Small intestine (tissue), 16 donors: Measurements from ENCODE around the gene MRPS14. TPM values are rescaled to one million over a fixed set of nuclear protein-coding genes. Genes with fewer than 3 reads are reported as not detected.

Experiments
- DNase-seq, 2 donors: peaks; one replicate each; pipeline versions ENCODE4 v3.0.0 to v3.0.0-alpha.2; 2013
- FAIRE-seq: peaks from 2 replicates; lab custom pipeline; 2012; peaks lifted over from hg19 to GRCh38; lab: Jason Lieb, UNC
- H3K27ac ChIP-seq, 3 donors: one replicate each; pipeline ENCODE4 v1.5.1; 2013; ENCODE audit warnings: low read length in 2 of 3, mild to moderate bottlenecking in 2 of 3, control low read depth in 1 of 3, inconsistent platforms in 1 of 3, low read depth in 1 of 3, moderate library complexity in 1 of 3
- H3K27me3 ChIP-seq, 3 donors: one replicate each; pipeline ENCODE4 v1.6.1; 2013; ENCODE audit warnings: low read length in 3 of 3, inconsistent platforms in 1 of 3; ENCODE audit not compliant: control insufficient read depth in 3 of 3, insufficient read depth in 3 of 3
- H3K36me3 ChIP-seq, 3 donors: one replicate each; pipeline ENCODE4 v1.6.1; 2013; ENCODE audit warnings: low read length in 3 of 3, inconsistent platforms in 1 of 3, low read depth in 1 of 3, mild to moderate bottlenecking in 1 of 3, moderate library complexity in 1 of 3; ENCODE audit not compliant: control insufficient read depth in 3 of 3, insufficient read depth in 2 of 3
- H3K4me1 ChIP-seq, 3 donors: one replicate each; pipeline ENCODE4 v1.6.1; 2013; ENCODE audit warnings: low read length in 2 of 3, inconsistent platforms in 1 of 3, low read depth in 1 of 3, mild to moderate bottlenecking in 1 of 3, moderate library complexity in 1 of 3; ENCODE audit not compliant: control insufficient read depth in 3 of 3, insufficient read depth in 2 of 3
- H3K4me3 ChIP-seq, 3 donors: one replicate each; pipeline ENCODE4 v1.5.1; 2013; ENCODE audit warnings: low read length in 3 of 3, control low read depth in 1 of 3, inconsistent platforms in 1 of 3, low read depth in 1 of 3, mild to moderate bottlenecking in 1 of 3, moderate library complexity in 1 of 3
- H3K9me3 ChIP-seq, 2 donors: one replicate each; pipeline ENCODE4 v1.6.1; 2013; ENCODE audit warnings: low read depth in 1 of 2, low read length in 1 of 2; ENCODE audit not compliant: control insufficient read depth in 2 of 2, insufficient read depth in 1 of 2
- WGBS, 3 donors: extraction: QIAGEN DNeasy Blood & Tissue Kit; methylation state at CpG; one replicate each; pipeline ENCODE4 v1.1.7; 2013; 5-methylcytosine and 5-hydroxymethylcytosine counted together
- long read RNA-seq, 10 donors: transcript quantifications; one replicate each; lab custom pipeline, GENCODE V29; 2026
- polyA plus RNA-seq, 4 donors: library from polyadenylated mRNA; stranded (reverse) in 3 of 4; unstranded in 1 of 4; fragments of 200-250 nt in 3 of 4; fragments of 120-200 nt in 1 of 4; gene quantifications; one replicate each; pipeline versions ENCODE4 v1.2.1 to v1.2.3, GENCODE V29; 2013
- donor health status: healthy with polysubstance abuse.
- donor health status: control.
- donor health status: control.
- donor health status: Bipolar disorder and iron deficiency.
- donor health status: healthy.

The MRPS14 gene
- 10 to 100 TPM; 18.1 to 34.7 (median 25.6) TPM for polyA plus RNA-seq
- long read RNA-seq, donor 1, result 0 reads
- long read RNA-seq, donor 2, transcript MRPS14-202 (3 exons, 2,115 nt), result major isoform, 12 of 13 reads
- long read RNA-seq, donor 2, partial matches to known transcripts, result 0 of 13 reads
- long read RNA-seq, donor 2, other reads (novel, unspliced or antisense), result 0 of 13 reads
- long read RNA-seq, donor 3, transcript MRPS14-202 (3 exons, 2,115 nt), result major isoform, 38 of 50 reads
- long read RNA-seq, donor 3, partial matches to known transcripts, result 10 of 50 reads
- long read RNA-seq, donor 3, other reads (novel, unspliced or antisense), result 0 of 50 reads
- long read RNA-seq, donor 4, partial matches to known transcripts, result 0 of 1 reads
- long read RNA-seq, donor 4, other reads (novel, unspliced or antisense), result 0 of 1 reads
- long read RNA-seq, donor 5, transcript MRPS14-202 (3 exons, 2,115 nt), result major isoform, 14 of 14 reads
- long read RNA-seq, donor 5, partial matches to known transcripts, result 0 of 14 reads
- long read RNA-seq, donor 5, other reads (novel, unspliced or antisense), result 0 of 14 reads
- long read RNA-seq, donor 6, transcript MRPS14-202 (3 exons, 2,115 nt), result major isoform, 36 of 44 reads
- long read RNA-seq, donor 6, partial matches to known transcripts, result 5 of 44 reads
- long read RNA-seq, donor 6, other reads (novel, unspliced or antisense), result 0 of 44 reads
- long read RNA-seq, donor 7, result 0 reads
- long read RNA-seq, donor 8, partial matches to known transcripts, result 0 of 1 reads
- long read RNA-seq, donor 8, other reads (novel, unspliced or antisense), result 0 of 1 reads
- long read RNA-seq, donor 9, transcript MRPS14-202 (3 exons, 2,115 nt), result major isoform, 9 of 9 reads
- long read RNA-seq, donor 9, partial matches to known transcripts, result 0 of 9 reads
- long read RNA-seq, donor 9, other reads (novel, unspliced or antisense), result 0 of 9 reads
- long read RNA-seq, donor 10, transcript MRPS14-202 (3 exons, 2,115 nt), result major isoform, 44 of 49 reads
- long read RNA-seq, donor 10, transcript MRPS14-201 (3 exons, 910 nt), result minor isoform, 5 of 49 reads
- long read RNA-seq, donor 10, partial matches to known transcripts, result 0 of 49 reads
- long read RNA-seq, donor 10, other reads (novel, unspliced or antisense), result 0 of 49 reads

GRCh38 chr1:175023043-175023921, at the start of gene MRPS14:
MRPS14 (minus strand) TSS chr1:175023425; CDS start chr1:175023408, 17 bp downstream.
- no peaks in the 10 kb centered on the region for H3K9me3 ChIP-seq

GRCh38 chr1:175072099-175072951, 49.1 kb upstream of the MRPS14 start:
- 27 to 35% (median 34%) methylated on average over 9 to 10 of the region's 10 CpGs for WGBS, 3 donors
- Histone ChIP-seq H3K4me1 (no peaks in the 10 kb centered on the region), H3K9me3 (no peaks in the 10 kb centered on the region), H3K27me3 (no peaks in the 10 kb centered on the region), H3K27ac (peak overlapping the region in 1 of 3 donors; percentile 38), H3K4me3 (no peak overlapping the region), H3K36me3 (no peaks in the 10 kb centered on the region)
- DNase-seq (peak in 1 of 2 donors; percentile 24), FAIRE-seq (no peak)

More at GRCh38 chr1:175023043-175023921, at the start of gene MRPS14:
- no peaks in the 10 kb centered on the region for H3K36me3 ChIP-seq
- WGBS, 3 donors, result 2 to 4% (median 3%) methylated on average over 42 of the region's 42 CpGs
- peak within 1 kb of the TSS; percentile 71 to 95 (median 83) for H3K27ac ChIP-seq
- H3K27me3 ChIP-seq, result no peaks in the 10 kb centered on the region
- peak; percentile 97 to 99 for DNase-seq
- peak within 1 kb of the TSS; percentile 73 to 96 (median 92) for H3K4me3 ChIP-seq
- no peaks in the 10 kb centered on the region for H3K4me1 ChIP-seq
- no peak for FAIRE-seq

- H3K4me3 ChIP-seq, result no peak overlapping the region
- DNase-seq (no peak), FAIRE-seq (no peak)
- H3K27me3 ChIP-seq, result no peaks in the 10 kb centered on the region
- no peaks in the 10 kb centered on the region for H3K9me3 ChIP-seq
- no peaks in the 10 kb centered on the region for H3K4me1 ChIP-seq
- H3K36me3 ChIP-seq, result no peaks in the 10 kb centered on the region
- 63 to 68% (median 64%) methylated on average over 3 of the region's 3 CpGs for WGBS, 3 donors
- no peak overlapping the region for H3K27ac ChIP-seq
Observed at GRCh38 chr1:175071276-175071943, 48.2 kb upstream of the MRPS14 start.

- Histone ChIP-seq H3K4me3 (no peak overlapping the region), H3K36me3 (no peaks in the 10 kb centered on the region), H3K27ac (no peak overlapping the region), H3K9me3 (no peaks in the 10 kb centered on the region), H3K27me3 (no peaks in the 10 kb centered on the region), H3K4me1 (no peaks in the 10 kb centered on the region)
- FAIRE-seq, result no peak
- no peak for DNase-seq
Observed at GRCh38 chr1:175070818-175071217, 47.6 kb upstream of the MRPS14 start.

- FAIRE-seq (no peak), DNase-seq (no peak)
- H3K36me3 ChIP-seq, result no peaks in the 10 kb centered on the region
- H3K27me3 ChIP-seq, result no peaks in the 10 kb centered on the region
- WGBS, 3 donors, result 61 to 73% (median 67%) methylated on average over 9 of the region's 9 CpGs
- no peak within 1 kb of the TSS for H3K27ac ChIP-seq
- H3K4me1 ChIP-seq, result no peaks in the 10 kb centered on the region
- H3K4me3 ChIP-seq, result no peak within 1 kb of the TSS
- no peaks in the 10 kb centered on the region for H3K9me3 ChIP-seq
Observed at GRCh38 chr1:175067362-175068106, 44.3 kb upstream of the MRPS14 start, which contains the start of gene TNN. TNN (plus strand) TSS chr1:175067833; CDS start chr1:175077419, 9,586 bp downstream.

GRCh38 chr1:175062858-175063257, 39.6 kb upstream of the MRPS14 start:
- Histone ChIP-seq H3K27ac (no peak overlapping the region), H3K9me3 (no peaks in the 10 kb centered on the region), H3K4me3 (no peak overlapping the region), H3K36me3 (no peaks in the 10 kb centered on the region), H3K27me3 (no peaks in the 10 kb centered on the region), H3K4me1 (no peaks in the 10 kb centered on the region)
- FAIRE-seq (no peak), DNase-seq (no peak)
- WGBS, 3 donors, result 46 to 57% (median 51%) methylated on average over 2 of the region's 2 CpGs
